ENCODE measurements around the gene SMIM30. TPM values are rescaled to one million over a fixed set of nuclear protein-coding genes. Genes with fewer than 3 reads are reported as not detected.

SMIM30 gene
- total and polyA plus RNA-seq, 10 of the 15 experiments (the other 5 are each of a cell fraction or from before 2014, with no cell fraction given), result 42.2 to 258 (median 96.9) TPM

DNA sequence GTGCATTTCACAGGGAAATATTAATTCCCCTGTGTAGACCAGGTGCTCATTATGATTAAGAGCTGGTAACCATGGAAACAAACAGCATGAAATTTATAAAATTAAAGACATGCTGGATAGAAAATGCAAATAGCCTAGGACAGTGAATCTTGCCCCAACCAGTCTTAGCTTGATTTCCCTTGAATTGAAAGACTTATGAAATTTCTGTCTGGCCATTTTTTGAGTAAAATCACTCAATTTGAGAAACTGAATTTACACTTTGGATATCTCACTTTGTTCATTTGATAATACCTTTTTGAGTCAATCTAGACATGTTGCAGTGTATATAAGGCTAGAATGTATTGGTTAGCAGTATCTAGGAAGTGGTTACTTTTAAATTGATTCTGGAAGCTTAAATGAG lies 4.4 kb upstream of the SMIM30 start (continued):
- TF ChIP-seq, protein P1, sequence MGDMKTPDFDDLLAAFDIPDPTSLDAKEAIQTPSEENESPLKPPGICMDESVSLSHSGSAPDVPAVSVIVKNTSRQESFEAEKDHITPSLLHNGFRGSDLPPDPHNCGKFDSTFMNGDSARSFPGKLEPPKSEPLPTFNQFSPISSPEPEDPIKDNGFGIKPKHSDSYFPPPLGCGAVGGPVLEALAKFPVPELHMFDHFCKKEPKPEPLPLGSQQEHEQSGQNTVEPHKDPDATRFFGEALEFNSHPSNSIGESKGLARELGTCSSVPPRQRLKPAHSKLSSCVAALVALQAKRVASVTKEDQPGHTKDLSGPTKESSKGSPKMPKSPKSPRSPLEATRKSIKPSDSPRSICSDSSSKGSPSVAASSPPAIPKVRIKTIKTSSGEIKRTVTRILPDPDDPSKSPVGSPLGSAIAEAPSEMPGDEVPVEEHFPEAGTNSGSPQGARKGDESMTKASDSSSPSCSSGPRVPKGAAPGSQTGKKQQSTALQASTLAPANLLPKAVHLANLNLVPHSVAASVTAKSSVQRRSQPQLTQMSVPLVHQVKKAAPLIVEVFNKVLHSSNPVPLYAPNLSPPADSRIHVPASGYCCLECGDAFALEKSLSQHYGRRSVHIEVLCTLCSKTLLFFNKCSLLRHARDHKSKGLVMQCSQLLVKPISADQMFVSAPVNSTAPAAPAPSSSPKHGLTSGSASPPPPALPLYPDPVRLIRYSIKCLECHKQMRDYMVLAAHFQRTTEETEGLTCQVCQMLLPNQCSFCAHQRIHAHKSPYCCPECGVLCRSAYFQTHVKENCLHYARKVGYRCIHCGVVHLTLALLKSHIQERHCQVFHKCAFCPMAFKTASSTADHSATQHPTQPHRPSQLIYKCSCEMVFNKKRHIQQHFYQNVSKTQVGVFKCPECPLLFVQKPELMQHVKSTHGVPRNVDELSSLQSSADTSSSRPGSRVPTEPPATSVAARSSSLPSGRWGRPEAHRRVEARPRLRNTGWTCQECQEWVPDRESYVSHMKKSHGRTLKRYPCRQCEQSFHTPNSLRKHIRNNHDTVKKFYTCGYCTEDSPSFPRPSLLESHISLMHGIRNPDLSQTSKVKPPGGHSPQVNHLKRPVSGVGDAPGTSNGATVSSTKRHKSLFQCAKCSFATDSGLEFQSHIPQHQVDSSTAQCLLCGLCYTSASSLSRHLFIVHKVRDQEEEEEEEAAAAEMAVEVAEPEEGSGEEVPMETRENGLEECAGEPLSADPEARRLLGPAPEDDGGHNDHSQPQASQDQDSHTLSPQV (IDR thresholded peaks at IDR 0.05), result no peak
- TF ChIP-seq CEBPB (IDR thresholded peaks at IDR 0.05; ENCODE audit: borderline replicate concordance in 1 of 2, low read depth in 2 of 2, low read length in 2 of 2), result no peak
- no peak for TF ChIP-seq TAF1 (IDR thresholded peaks at IDR 0.05; ENCODE audit: borderline replicate concordance, low read depth, low read length)
- no peak for TF ChIP-seq POU2F2 (IDR thresholded peaks at IDR 0.05; ENCODE audit: borderline replicate concordance, low read depth, low read length)
- TF ChIP-seq JUND (IDR thresholded peaks at IDR 0.05; ENCODE audit: low read depth, low read length), result no peak
- TF ChIP-seq LARP7 (IDR thresholded peaks at IDR 0.05), result no peak
- TF ChIP-seq RUNX3 (IDR thresholded peaks at IDR 0.05; ENCODE audit: low read length), result 0 out of 2 replicates have a peak, but pooled peaks have one; percentile 15
- TF ChIP-seq RB1 (IDR thresholded peaks at IDR 0.05; ENCODE audit: borderline replicate concordance), result no peak
- TF ChIP-seq EGR1 (IDR thresholded peaks at IDR 0.05; ENCODE audit: borderline replicate concordance in 1 of 2, low read depth in 2 of 2, low read length in 2 of 2), result no peak
- TF ChIP-seq BMI1 (IDR thresholded peaks at IDR 0.05; ENCODE audit: borderline replicate concordance), result peak; percentile 78
- TF ChIP-seq HDAC6 (IDR thresholded peaks at IDR 0.05; ENCODE audit: unreplicated experiment), result no peak
- peak; percentile 77 for TF ChIP-seq JUNB (IDR thresholded peaks at IDR 0.05)
